LNCAP (cell line): ENCODE measurements around the gene PDE6H.

Source experiments
- CTCF ChIP-seq: fragments of 450-650 bp; IDR thresholded peaks from 2 replicates; pipeline ENCODE4 v1.5.1; 2017; ENCODE audit warnings: mild to moderate bottlenecking

PDE6H gene

GRCh38 chr12:14972816-14973215 lies at the start of gene PDE6H:
Gene PDE6H (plus strand): TSS chr12:14973042. CDS start chr12:14978013, 4,971 bp downstream.
- no peak for TF ChIP-seq CTCF

- no peak for TF ChIP-seq CTCF
These were observed 48.9 kb upstream of the PDE6H start for GRCh38 chr12:14923944-14924343.

DNA sequence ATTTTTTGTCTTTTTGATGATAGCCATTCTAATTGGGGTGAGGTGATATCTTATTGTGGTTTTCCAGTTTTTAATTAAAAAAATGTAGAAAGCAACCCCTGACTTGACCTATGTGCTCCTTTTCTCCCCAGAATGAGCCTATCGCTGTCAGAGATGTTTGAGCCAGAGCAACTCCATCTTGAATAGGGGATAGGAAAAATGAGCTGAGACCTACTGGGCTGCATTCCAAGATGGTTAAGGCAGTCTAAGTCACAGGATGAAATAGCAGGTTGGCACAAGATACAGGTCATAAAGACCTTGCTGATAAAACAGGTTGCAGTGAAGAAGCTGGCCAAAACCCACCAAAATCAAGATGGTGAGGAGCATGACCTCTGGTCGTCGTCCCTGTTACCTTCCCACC lies 48.3 kb upstream of the PDE6H start:
- no peak for TF ChIP-seq CTCF

DNA sequence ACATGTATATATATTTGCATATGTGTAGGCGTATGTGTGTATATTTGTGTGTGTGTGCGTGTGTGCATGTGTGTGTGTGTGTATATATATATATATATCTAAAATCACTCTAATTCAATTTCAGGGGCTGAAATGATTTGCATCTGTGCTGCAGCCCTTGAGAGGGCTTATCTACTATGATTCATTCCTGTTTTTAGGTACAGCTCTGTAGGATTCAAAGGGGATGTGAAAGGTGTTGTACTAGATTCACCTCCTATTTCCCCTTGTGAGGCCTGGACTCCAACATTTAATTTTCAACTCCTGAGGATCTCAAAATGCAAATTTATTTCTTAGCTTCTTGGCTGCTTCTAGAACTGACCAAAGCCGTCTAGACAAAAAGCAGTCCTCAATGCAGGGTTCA lies 45.6 kb upstream of the PDE6H start:
- TF ChIP-seq CTCF, result no peak

GRCh38 chr12:14928931-14929330 lies 43.9 kb upstream of the PDE6H start:
- no peak for TF ChIP-seq CTCF

- no peak for TF ChIP-seq CTCF
These were observed 42.5 kb upstream of the PDE6H start for GRCh38 chr12:14930299-14930698.

- TF ChIP-seq CTCF, result no peak
These were observed 41.5 kb upstream of the PDE6H start for GRCh38 chr12:14931359-14931758.

- no peak for TF ChIP-seq CTCF
These were observed 40.9 kb upstream of the PDE6H start for GRCh38 chr12:14931791-14932560.
